ENCODE data around the gene DNAAF1. TPM values are rescaled to one million over a fixed set of nuclear protein-coding genes. Genes with fewer than 3 reads are reported as not detected.
A peak's percentile ranks its signal among the peaks of the same experiment; 100 is the strongest.

The DNAAF1 gene
- total and polyA plus RNA-seq, 8 donors = 0.28 to 8.7 (median 0.50) TPM

DNA sequence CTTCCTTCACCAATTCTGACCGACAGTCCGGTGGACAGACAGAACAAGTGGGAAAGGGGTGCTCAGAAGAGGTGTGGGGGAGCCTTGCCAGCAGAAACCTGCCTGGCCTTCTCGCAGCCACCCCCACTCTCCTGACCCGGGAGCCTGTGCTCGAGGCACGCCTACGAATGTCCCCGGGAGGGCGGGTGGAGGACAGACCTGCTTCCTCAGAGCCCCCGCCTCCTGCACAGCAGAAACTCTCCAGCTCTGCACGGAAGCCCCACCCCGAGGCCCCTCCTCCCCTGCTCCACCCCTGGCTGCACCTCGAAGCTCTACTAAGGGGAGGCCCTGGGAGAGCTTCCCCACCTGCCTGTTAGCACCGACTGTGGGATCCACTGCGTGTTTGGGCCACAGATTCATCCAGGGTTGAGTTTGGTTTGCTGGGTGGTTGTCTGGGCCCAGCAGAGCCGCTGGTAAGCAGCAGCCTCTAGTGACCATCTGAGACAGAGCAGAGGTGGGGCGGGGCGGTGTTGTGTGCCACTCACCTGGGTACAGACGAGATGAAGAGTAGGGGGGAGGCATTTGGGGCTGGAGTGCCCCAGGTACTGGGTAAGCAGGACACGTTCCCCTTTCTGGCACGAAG, 35.5 kb downstream of the DNAAF1 start:
- peaks cover 0 to 16% (median 7%) of the 10 kb centered on the region in 3 donors for H3K4me1 ChIP-seq
- WGBS, 2 donors = 84 to 85% methylated on average over 20 to 21 of the region's 21 CpGs
- DNase-seq = peak in 1 of 6 donors; percentile 69
- no peak overlapping the region for H3K4me3 ChIP-seq
- no peak for FAIRE-seq
- H3K36me3 ChIP-seq = peaks cover 0 to 25% (median 12%) of the 10 kb centered on the region in 3 donors
- no peak for ATAC-seq
- no peak overlapping the region for H3K27ac ChIP-seq
- intact Hi-C loops (cut with DNase I) = loop anchor here in 1 of 3 donors (10.0 kb wide), 1 partner anchor 96 kb away; no protein-coding TSS in a partner anchor
- TF ChIP-seq, protein P1, sequence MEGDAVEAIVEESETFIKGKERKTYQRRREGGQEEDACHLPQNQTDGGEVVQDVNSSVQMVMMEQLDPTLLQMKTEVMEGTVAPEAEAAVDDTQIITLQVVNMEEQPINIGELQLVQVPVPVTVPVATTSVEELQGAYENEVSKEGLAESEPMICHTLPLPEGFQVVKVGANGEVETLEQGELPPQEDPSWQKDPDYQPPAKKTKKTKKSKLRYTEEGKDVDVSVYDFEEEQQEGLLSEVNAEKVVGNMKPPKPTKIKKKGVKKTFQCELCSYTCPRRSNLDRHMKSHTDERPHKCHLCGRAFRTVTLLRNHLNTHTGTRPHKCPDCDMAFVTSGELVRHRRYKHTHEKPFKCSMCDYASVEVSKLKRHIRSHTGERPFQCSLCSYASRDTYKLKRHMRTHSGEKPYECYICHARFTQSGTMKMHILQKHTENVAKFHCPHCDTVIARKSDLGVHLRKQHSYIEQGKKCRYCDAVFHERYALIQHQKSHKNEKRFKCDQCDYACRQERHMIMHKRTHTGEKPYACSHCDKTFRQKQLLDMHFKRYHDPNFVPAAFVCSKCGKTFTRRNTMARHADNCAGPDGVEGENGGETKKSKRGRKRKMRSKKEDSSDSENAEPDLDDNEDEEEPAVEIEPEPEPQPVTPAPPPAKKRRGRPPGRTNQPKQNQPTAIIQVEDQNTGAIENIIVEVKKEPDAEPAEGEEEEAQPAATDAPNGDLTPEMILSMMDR (IDR thresholded peaks at IDR 0.05) = no peak
- H3K27me3 ChIP-seq = no peaks in the 10 kb centered on the region
- H3K9me3 ChIP-seq = no peaks in the 10 kb centered on the region

DNA sequence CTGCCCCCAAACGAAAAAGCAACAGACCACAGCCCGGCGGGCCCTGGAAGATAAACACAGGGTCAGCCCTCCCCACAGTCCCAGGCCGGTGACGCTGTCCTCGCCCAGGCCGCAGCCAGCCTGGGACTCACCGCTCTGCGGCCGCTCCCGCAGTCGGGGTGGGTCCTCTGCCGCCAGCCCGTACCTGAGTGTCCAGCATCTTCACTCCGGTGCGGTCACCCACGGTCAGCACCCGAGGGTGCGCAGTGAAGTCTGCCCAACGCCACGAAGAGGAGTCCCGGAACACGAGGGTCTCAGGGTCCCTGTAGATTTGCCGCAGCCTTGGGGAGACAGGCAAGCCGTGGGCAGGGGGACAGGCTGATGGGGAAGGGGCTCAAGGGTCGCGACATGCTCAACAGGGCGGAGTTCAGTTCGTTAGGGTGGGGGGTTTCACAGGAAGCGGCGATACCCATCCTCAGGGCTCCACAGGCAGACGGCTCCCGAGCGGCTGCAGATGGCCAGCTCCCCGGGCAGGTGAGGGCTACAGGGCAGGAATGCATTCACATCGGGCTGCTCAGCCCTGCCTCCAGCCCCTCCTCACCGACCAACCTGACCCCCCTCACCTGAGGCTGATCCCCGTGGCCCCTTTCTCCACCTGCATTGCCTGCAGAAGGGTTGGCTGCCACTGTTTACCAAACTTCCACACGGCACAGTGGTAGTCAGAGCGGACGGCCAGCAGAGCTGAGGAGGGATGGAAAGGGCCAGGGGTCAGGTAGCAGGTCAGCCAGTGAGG, 36.2 kb downstream of the DNAAF1 start:
- peak in 1 of 6 donors; percentile 61 for DNase-seq
- H3K4me1 ChIP-seq = peaks cover 4 to 22% (median 12%) of the 10 kb centered on the region in 3 donors
- no peak for FAIRE-seq
- TF ChIP-seq, protein P1 (IDR thresholded peaks at IDR 0.05) = no peak
- no peaks in the 10 kb centered on the region for H3K27me3 ChIP-seq
- no peak overlapping the region for H3K27ac ChIP-seq
- no peaks in the 10 kb centered on the region for H3K9me3 ChIP-seq
- ATAC-seq = no peak
- no peak overlapping the region for H3K4me3 ChIP-seq
- 90 to 91% methylated on average over 38 to 41 of the region's 41 CpGs for WGBS, 2 donors
- intact Hi-C loops (cut with DNase I) = loop anchor here in 1 of 3 donors (10.0 kb wide), 1 partner anchor 97 kb away; no protein-coding TSS in a partner anchor
- H3K36me3 ChIP-seq = peaks cover 0 to 25% (median 12%) of the 10 kb centered on the region in 3 donors

DNA sequence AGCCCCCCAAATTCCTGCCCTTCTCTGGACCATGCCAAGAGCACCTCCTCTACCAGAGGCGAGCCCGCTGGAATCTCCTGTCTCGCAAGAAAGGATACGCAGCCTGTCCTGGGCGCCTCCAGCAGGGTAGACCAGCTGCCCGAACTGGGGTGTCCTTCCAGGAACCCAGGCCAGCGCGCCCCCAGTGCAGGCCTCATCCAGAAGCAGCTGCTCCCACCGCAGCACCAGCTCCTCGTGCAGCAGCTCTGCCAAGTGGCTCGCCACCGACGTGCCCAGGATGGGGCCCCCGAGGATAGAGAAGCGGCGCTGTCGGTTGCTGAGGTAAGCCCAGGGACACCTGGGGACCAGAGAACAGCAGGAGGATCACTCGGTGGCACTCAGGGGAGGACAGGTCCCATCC, 37.0 kb downstream of the DNAAF1 start:
- FAIRE-seq (no peak), ATAC-seq (no peak), DNase-seq (peak in 1 of 6 donors; percentile 64)
- peaks cover 0 to 25% (median 12%) of the 10 kb centered on the region in 3 donors for H3K36me3 ChIP-seq
- no peak overlapping the region for H3K27ac ChIP-seq
- intact Hi-C loops (cut with DNase I) = loop anchor here in 1 of 3 donors (10.0 kb wide), 1 partner anchor 97 kb away; no protein-coding TSS in a partner anchor
- H3K27me3 ChIP-seq = no peaks in the 10 kb centered on the region
- peaks cover 4 to 16% (median 12%) of the 10 kb centered on the region in 3 donors for H3K4me1 ChIP-seq
- WGBS, 2 donors = 93 to 96% methylated on average over 18 of the region's 18 CpGs
- H3K4me3 ChIP-seq = no peak overlapping the region
- TF ChIP-seq, protein P1 (IDR thresholded peaks at IDR 0.05) = no peak
- H3K9me3 ChIP-seq = no peaks in the 10 kb centered on the region

DNA sequence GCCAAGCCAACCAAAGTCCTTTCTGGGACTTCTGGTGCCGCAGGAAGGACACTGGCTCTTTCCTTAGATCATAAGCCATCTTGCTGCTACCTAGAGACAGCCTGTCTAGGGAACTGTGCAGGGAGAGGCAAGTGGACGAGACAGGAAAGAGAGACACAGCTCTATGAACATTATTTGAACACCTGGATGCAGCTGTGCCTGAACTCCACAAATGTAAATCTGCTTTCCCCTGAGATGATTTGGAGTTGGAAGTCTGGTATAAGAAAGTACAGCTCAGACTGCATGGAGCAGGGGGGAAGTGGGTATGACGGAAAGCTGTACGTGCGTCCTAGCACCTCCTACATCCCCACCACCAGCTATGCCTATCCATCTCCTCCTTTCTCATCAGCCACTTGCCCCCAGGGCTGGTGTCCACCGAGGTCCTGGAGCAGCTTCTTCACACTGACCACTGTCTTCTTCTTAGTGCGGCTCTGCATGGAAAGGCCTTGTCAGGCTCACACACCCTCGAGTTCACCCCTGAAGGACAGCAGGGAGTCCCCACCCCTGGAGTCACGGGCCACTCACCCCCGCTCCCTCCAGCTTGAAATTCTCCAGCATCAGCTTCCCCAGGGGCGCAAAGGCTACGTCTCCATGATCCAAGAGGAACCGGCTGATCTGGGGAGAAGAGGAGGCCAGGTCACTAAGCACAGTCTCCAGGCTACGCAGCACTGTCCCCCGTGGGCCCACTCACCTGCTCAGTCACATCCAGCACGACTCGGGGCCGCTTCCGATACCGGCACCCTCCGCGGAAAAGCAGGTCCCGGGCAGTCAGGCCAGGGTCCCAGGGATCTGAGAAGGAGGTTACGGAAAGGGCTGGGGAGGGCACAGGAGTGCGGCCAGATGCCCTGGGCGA, 37.8 kb downstream of the DNAAF1 start:
- H3K27ac ChIP-seq = no peak overlapping the region
- H3K36me3 ChIP-seq = peaks cover 0 to 25% (median 12%) of the 10 kb centered on the region in 3 donors
- DNase-seq (peak in 1 of 6 donors; percentile 74), FAIRE-seq (no peak), ATAC-seq (no peak)
- 96% methylated on average over 26 of the region's 26 CpGs for WGBS, 2 donors
- no peaks in the 10 kb centered on the region for H3K27me3 ChIP-seq
- TF ChIP-seq, protein P1 (IDR thresholded peaks at IDR 0.05) = no peak
- no peak overlapping the region for H3K4me3 ChIP-seq
- intact Hi-C loops (cut with DNase I) = loop anchor here in 1 of 3 donors (10.0 kb wide), 1 partner anchor 98 kb away; no protein-coding TSS in a partner anchor
- H3K9me3 ChIP-seq = no peaks in the 10 kb centered on the region
- H3K4me1 ChIP-seq = peaks cover 4 to 16% (median 12%) of the 10 kb centered on the region in 3 donors

All from pancreas (tissue), 10 donors.